ENCODE results near the gene PARD3. TPM values are rescaled to one million over a fixed set of nuclear protein-coding genes. Genes with fewer than 3 reads are reported as not detected.

PARD3 gene
- total and polyA plus RNA-seq, 7 donors: 20.2 to 84.4 (median 53.4) TPM

DNA sequence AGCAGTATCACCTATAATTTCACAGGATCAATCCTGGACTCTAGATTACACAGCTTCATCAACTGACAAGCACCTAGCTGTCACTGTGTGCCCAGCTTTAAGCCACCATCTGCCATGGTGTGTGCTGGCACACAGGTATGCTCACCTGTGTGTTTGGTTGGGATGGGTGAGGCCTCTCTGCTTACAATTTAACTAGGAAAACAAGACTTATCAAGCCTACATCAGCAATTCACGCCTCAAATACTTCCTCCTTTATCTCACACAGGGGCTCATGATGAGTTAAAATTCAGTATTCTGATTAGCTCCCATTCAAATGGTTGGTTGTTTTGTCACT lies 608.2 kb downstream of the PARD3 start:
- TF ChIP-seq, protein P1, sequence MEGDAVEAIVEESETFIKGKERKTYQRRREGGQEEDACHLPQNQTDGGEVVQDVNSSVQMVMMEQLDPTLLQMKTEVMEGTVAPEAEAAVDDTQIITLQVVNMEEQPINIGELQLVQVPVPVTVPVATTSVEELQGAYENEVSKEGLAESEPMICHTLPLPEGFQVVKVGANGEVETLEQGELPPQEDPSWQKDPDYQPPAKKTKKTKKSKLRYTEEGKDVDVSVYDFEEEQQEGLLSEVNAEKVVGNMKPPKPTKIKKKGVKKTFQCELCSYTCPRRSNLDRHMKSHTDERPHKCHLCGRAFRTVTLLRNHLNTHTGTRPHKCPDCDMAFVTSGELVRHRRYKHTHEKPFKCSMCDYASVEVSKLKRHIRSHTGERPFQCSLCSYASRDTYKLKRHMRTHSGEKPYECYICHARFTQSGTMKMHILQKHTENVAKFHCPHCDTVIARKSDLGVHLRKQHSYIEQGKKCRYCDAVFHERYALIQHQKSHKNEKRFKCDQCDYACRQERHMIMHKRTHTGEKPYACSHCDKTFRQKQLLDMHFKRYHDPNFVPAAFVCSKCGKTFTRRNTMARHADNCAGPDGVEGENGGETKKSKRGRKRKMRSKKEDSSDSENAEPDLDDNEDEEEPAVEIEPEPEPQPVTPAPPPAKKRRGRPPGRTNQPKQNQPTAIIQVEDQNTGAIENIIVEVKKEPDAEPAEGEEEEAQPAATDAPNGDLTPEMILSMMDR (IDR thresholded peaks at IDR 0.05): no peak
- ATAC-seq: no peak
- H3K27ac ChIP-seq: no peak overlapping the region
- no peak for DNase-seq
- no peaks in the 10 kb centered on the region for H3K9me3 ChIP-seq
- WGBS, 3 donors: 95 to 100% (median 96%) methylated on average over 1 of the region's 1 CpG
- no peaks in the 10 kb centered on the region for H3K4me1 ChIP-seq
- H3K4me3 ChIP-seq: no peak overlapping the region
- no peaks in the 10 kb centered on the region for H3K27me3 ChIP-seq (ENCODE audit: insufficient read depth in 3 of 3, low read length in 2 of 3)
- intact Hi-C loops (cut with DNase I): no loop called here
- no peaks in the 10 kb centered on the region for H3K36me3 ChIP-seq (ENCODE audit: insufficient read depth in 1 of 2, low read depth in 1 of 2)

DNA sequence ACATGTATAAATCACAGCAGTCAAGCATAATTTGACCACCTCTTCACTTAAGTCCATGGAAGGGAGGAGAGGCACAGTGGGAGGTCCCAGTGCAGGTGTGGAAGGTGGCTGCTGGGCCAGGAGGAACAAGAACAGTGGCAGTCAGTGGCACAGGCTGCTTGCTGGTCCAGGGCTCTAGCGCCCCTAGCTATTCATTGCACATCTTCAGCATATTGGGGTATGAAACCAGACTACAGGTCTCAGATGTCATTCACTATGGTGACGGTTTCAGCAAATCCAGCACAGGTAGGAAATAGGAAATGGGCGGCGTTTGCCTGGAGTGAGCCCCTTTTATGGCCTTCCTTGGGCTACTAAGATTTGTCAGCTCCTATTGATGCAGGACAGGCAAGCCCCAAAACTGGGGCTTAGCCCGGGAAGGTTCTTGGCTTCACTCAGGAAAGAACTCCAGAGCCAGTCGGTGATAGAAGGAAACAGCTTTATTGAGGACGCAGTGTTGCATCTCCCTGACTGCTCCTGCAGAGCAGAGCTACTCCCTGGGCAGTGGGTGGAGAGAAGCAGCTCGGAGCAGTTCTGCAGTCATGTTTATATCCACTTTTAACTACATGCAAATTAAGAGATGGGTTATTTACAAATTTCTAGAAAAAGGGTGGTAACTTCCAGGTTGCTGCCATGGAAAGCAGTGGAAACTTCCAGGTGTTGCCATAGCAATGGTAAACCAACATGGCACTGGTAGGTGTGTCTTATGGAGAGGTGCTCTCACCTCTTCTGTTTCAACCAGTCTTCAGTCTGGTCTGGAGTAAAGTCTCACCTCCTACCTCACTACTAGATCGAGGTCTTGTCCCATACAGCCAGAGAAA lies 608.8 kb downstream of the PARD3 start:
- ATAC-seq (no peak), DNase-seq (no peak)
- H3K27ac ChIP-seq: no peak overlapping the region
- H3K4me1 ChIP-seq: no peaks in the 10 kb centered on the region
- no peak overlapping the region for H3K4me3 ChIP-seq
- H3K9me3 ChIP-seq: no peaks in the 10 kb centered on the region
- 97 to 98% (median 97%) methylated on average over 9 of the region's 9 CpGs for WGBS, 3 donors
- no peaks in the 10 kb centered on the region for H3K27me3 ChIP-seq (ENCODE audit: insufficient read depth in 3 of 3, low read length in 2 of 3)
- no peaks in the 10 kb centered on the region for H3K36me3 ChIP-seq (ENCODE audit: insufficient read depth in 1 of 2, low read depth in 1 of 2)
- intact Hi-C loops (cut with DNase I): no loop called here
- TF ChIP-seq, protein P1 (IDR thresholded peaks at IDR 0.05): no peak

DNA sequence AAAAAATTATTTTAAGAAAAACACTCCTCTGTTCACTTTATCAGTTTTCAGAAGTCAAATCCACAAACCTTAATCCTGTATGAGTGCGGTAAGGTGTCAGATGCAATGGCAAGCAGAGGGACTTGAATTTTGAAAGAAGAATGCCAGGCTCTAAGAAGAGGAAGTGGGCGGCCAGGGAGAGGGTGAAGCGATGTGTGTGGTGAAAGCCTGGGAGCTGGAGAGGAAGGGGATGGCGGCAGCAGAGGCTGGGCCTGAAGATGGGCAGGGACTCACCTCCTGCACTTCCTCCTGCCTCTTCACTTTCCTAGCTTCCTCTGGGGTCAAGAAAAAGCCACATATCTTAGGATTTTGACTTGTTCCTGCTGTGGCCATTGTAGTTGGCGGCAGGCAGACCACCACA lies 609.6 kb downstream of the PARD3 start:
- no peaks in the 10 kb centered on the region for H3K4me1 ChIP-seq
- H3K27ac ChIP-seq: no peak overlapping the region
- DNase-seq: no peak
- intact Hi-C loops (cut with DNase I): no loop called here
- TF ChIP-seq, protein P1 (IDR thresholded peaks at IDR 0.05): no peak
- no peaks in the 10 kb centered on the region for H3K9me3 ChIP-seq
- 88 to 96% (median 96%) methylated on average over 5 of the region's 5 CpGs for WGBS, 3 donors
- H3K4me3 ChIP-seq: no peak overlapping the region
- no peak for ATAC-seq
- H3K27me3 ChIP-seq (ENCODE audit: insufficient read depth in 3 of 3, low read length in 2 of 3): no peaks in the 10 kb centered on the region
- no peaks in the 10 kb centered on the region for H3K36me3 ChIP-seq (ENCODE audit: insufficient read depth in 1 of 2, low read depth in 1 of 2)

DNA sequence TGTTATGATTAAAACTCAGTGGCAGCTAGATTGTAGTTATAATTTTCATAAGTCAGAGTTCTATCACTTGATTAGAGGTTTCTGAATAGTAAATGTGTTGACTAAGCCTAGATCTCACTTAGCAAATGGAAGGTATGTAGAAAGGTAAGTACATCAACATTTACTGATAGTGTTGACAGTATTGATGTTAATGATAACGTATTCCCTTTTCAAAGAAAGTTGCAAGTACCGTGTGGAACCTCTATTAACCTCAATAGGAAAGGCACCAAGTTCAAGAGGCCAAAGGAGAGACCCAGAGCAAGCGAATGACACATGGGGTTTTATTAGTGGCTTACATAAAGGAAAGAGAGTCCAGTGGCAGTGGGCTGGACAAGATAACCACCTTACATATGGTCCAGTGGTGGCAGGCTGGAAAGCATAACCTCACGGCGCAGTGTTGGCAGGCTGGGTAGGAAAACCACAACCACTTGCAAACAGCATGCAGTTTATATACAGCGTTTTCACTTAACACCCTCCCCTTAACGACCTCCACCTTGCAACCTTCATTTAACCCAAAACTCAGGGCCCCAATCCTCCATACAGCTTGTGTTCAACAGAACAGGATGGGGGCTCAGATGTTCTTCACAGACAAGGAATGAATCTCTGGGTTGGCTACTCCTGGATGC lies 611.0 kb downstream of the PARD3 start:
- no peaks in the 10 kb centered on the region for H3K4me1 ChIP-seq
- no peaks in the 10 kb centered on the region for H3K9me3 ChIP-seq
- TF ChIP-seq, protein P1 (IDR thresholded peaks at IDR 0.05): no peak
- no peaks in the 10 kb centered on the region for H3K27me3 ChIP-seq (ENCODE audit: insufficient read depth in 3 of 3, low read length in 2 of 3)
- intact Hi-C loops (cut with DNase I): no loop called here
- no peak overlapping the region for H3K27ac ChIP-seq
- ATAC-seq (no peak), DNase-seq (no peak)
- H3K4me3 ChIP-seq: no peak overlapping the region
- WGBS, 3 donors: 91 to 96% (median 92%) methylated on average over 7 of the region's 7 CpGs
- H3K36me3 ChIP-seq (ENCODE audit: insufficient read depth in 1 of 2, low read depth in 1 of 2): no peaks in the 10 kb centered on the region
